GM18499 (cell line): Measurements from ENCODE around the gene EI24.

Source experiments
- ATAC-seq: cut with Tn5 transposase; IDR thresholded peaks from one replicate; pipeline ENCODE4 v1.9.1; 2021; ENCODE audit warnings: moderate number of reproducible peaks; ENCODE audit not compliant: insufficient read depth, unreplicated experiment

Gene EI24

DNA sequence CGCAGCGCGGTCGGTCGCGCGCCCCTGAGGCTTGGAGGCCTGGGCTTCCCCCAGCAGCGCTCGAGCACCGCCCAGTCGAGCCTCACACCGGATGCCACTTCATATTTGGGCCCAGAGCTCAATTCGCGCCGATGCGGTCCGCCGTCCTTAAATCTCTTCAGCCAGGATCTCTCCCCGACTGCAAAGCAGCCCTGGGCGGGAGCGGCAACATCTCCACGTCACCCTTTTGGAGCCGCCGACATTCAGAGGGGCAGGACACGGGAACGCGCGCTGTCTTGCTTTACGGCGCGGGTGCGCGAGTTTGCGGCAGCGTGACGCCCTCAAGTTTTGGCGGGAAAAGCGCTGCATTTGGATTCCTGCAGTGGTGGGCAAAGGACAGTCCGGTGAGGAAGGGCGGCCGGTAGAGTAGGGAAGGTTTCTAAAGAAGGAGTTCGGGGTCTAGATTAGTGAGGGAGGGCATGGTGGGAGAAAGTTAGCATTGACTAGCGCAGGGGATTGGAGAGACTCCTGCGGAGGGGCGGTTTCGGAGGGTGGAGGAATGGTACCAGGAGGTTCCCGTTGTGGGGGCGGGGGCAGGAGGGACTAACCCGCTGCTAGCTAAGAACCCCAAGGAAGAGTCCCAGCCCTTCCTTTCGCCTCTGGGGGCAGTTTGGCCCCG, 56.5 kb downstream of the EI24 start:
- ATAC-seq: peak; percentile 42

DNA sequence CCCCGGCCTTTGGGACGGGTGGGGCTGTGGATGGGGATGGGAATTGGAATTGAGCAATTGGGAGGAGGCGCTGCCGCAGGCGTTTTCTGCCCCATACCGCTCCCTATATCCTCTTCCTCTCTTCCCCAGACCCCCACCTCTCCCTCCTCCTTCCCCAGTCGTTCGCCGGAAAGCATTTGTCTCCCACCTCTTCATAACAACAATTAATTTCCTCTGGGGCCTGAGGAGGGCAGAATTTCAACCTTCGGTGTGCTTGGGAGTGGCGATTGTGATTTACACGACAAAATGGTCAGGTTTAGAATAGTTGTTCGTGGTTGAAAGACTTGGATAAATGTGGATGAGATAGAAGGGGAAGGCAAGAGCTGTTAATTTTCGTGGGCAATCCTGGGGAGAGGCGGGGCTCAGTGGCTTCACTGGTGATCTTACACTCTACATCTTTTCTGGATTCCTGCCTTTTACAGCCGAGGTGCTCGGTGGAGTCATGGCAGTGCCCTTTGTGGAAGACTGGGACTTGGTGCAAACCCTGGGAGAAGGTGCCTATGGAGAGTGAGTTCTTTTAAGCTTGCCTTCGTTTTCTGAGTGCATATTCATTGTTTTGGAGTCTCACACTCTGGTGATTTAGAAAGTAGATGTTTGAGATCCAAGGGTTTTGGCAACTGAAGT, 57.1 kb downstream of the EI24 start:
- ATAC-seq: peak; percentile 23

DNA sequence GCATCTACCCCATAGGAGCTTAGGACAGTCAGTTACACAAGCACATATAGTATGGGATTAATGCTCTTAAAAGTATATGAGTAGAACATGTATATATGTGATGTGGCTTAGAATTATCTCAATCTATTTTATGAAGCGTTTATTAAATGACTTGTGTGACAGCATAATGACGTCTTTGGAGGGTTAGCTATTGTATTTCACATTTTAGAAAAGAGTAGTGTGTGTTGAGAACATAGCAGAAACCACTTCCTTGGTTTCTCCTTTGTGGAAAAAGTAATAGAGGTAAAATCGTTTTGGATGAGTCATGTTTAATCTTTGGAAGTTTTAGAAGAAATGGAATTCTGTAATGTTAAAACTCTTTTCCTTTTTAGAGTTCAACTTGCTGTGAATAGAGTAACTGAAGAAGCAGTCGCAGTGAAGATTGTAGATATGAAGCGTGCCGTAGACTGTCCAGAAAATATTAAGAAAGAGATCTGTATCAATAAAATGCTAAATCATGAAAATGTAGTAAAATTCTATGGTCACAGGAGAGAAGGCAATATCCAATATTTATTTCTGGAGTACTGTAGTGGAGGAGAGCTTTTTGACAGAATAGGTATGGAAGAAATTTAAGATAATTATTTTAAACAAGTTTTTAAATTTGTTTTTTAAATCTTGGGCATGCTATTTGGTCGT, 58.1 kb downstream of the EI24 start:
- no peak for ATAC-seq
